ENCODE data around the gene CDK11A.
A peak's percentile ranks its signal among the peaks of the same experiment; 100 is the strongest.
"Not testable (repeated sequence)": the region's sequence is repeated elsewhere in the genome, so short reads cannot be mapped to it uniquely, and the experiment has no call there.

The CDK11A gene

GRCh38 chr1:1662392-1662791, 61.8 kb downstream of the CDK11A start:
- DNase-seq (ENCODE audit: low spot score): not testable (repeated sequence)

GRCh38 chr1:1658583-1659549, 65.3 kb downstream of the CDK11A start, which contains the start of gene CDK11B:
TSS of gene CDK11B (minus strand) at chr1:1659004. CDS start at chr1:1657485, 1,519 bp downstream.
- peak; percentile 90 for DNase-seq (ENCODE audit: low spot score)

Data from LoVo (cell line).